Stimulated activated CD4-positive, alpha-beta T cell treated with anti-CD3 and anti-CD28 coated beads, Interleukin-12 subunit alpha, Interleukin-12 subunit beta, amount 100 ng/mL, for 24 hours (primary cell): ENCODE measurements around the gene NBL1.

Source experiments
- DNase-seq, 2 experiments: peaks; one replicate each; pipeline ENCODE4 v3.0.0-alpha.2; 2020; ENCODE audit warnings: low read depth in 2 of 2

NBL1 gene

DNA sequence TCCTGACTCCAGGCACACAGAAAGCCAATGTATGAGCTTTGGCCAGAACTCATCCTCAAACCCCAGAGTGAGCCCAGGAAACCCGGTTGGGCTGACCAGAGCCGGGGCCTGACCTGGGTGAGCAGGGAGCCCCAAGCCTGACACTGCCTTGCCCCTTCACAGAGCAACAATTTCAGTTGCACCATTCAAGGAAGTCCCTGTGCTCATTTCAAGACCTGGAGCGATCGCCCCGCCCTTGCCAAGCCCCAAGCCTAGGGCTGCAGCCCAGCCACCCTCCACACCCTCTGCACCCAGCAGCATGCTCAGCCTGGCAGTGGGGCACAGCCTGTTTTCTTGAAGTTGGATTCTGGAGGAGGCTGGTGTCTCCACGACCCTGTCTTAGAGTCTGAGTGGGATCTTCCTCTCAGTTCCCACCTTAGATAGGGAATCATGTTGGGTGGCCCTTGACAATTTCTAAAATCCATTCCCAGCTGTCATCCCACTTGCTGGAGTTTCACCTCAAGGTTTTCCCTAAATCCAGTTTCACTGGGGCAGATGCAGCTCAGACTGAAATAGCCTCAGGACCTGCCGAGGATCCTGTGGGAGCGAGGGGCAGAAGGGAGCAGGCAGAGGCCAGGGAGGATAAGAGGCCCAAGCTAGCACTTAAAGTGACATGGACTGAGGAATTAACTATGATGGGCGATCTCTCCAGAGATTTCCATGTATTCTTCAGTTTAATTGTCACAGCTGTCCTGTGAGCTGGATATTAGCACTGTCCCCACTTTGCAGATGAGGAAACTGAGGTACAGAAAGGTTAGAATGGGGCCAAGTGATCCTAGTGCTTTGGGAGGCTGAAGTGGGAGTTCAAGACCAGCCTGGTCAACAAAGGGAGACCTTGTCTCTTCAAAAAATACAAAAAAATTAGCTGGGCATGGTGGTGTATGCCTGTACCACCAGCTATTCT is 2.5 kb downstream of the NBL1 start:
- no peak for DNase-seq

DNA sequence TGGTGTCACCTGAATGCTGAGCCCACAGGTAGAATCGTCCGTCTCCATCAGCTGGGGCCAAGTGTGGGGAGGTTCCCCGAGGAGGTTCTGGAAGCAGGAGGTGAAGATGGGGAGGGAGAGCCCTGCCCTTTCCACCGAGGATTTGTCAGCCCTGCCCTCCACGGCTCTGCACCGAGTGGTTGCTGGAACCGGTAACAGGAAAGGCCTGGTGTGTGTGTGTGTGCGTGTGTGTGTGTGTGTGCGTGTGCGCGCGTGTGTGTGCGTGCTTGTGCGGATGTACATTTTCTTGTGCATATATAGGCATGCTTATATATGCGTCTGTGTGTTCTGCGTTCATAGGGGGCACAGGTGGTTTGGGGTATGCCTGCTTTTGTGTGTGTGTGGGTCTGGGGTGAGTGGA is 3.5 kb downstream of the NBL1 start:
- no peak for DNase-seq

DNA sequence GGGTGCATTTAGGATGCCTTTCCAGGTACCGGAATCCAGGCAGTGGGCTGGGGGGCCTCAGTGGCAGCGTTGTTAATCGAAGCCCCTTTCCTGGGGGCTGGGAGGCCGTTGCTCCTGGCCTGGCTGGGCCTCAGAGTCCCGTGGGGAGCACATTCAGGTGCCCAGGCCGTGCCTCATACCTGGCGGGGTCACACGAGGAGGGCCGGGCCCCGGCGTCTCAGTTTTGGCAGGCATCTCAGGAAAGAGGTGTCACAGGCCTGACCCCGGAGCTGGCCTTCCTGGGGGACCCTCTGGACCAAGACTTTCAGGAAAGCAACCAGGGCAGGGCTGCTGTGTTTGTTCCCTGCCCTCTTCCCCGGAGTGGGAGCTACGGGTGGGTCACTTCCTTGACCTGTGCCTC is 4.1 kb downstream of the NBL1 start:
- DNase-seq = no peak

DNA sequence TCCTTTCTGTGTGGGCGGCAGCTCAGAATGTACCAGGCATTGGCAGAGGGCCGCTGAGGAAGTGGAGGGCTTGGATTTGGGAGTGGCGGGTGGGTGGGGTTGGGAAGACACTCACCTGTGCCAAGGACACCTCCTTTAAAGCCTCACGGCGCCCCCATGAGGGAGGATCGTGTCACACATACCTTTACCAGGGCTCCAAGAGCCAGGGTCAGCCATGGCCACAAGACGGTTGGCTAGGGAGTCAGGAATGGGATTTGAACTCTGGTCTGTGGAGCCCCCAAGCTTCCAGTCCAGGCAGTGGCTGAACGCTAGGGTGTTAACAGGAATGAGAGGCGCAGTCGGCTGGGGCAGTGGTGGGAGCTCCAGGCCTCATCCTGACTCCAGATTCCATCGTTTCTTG is 4.6 kb downstream of the NBL1 start:
- no peak for DNase-seq

DNA sequence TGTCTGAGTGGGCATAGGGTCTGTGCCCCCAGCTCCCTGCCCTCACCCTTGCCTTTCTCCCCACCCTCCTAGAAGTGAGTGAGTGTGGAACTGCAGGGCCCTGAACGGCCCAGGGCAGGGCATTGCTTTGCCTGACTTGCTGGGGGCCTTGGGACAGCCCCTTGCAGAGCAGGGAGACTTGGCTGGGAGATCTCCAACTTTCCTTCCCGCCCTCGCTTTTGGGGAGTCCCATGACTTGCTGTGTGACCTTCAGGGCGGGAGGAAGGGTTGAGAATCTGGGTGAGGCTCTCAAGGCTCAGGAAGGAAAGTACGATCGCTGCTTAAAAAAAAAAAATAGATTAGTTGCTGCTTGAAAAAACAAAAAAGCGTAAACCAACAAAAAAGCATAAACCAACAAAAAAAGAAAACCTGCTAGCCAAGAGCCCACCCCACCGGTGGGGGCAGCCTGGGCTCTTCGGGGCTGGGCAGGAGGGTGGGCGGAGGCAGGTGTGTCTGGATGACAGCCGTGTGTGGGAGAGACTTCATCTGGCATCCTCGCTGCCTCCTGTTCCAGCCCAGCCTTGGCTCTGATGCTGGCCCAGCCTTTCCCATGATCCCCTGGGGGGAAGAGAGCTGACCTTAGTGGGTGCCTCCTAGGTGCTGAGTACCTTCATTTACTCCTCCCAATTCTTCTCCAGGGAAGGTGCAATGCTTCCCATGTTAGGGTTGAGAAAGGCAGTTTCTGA is 6.5 kb downstream of the NBL1 start:
- DNase-seq = no peak

DNA sequence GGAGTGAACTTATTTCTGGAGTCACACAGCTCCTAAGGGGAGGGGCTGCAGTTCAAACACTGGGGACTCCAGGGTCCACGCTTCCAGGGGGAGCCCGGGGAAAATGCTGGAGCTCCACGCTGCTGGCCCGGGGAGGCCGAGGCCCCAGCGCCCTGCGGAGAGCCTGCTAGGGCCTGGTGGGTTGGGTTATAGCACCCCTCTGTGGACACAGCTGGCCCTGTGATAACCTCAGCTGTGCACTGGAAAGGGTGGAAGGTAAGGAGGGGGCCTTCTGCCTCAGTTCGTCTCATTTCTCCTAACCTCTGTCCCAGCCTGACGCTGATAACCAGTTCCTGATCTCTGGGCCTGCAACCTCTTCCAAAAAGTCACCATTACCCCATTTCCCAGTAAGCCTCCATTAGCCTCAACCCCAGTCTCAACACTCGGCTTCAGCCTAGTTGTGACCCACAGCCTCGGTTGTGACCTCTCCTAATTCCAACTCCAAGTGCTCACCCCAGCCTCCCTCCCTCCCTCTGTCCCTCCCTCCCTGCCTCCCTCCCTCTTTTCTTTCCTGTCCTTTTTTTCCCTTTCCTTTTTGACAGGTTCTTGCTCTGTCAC is 7.1 kb downstream of the NBL1 start:
- DNase-seq = no peak

DNA sequence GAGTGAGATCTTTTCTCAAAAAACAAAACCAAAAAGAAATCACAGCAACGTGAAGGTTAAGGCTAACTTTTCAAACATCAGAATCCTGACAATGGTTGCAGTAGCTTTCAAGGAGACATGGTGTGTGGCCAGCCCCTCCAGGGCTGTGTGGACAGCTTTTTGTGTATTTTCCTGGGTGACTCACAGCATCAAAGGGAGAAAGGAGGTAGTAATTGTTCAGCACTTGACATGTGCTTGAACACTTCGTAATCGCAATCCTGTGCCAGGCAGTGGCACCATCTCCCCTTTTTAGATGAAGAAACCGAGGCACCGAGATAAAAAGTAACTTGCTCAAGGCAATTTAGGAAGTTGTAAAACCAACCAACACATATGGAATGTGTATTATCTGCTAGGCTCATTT is 10.3 kb downstream of the NBL1 start:
- DNase-seq = no peak

DNA sequence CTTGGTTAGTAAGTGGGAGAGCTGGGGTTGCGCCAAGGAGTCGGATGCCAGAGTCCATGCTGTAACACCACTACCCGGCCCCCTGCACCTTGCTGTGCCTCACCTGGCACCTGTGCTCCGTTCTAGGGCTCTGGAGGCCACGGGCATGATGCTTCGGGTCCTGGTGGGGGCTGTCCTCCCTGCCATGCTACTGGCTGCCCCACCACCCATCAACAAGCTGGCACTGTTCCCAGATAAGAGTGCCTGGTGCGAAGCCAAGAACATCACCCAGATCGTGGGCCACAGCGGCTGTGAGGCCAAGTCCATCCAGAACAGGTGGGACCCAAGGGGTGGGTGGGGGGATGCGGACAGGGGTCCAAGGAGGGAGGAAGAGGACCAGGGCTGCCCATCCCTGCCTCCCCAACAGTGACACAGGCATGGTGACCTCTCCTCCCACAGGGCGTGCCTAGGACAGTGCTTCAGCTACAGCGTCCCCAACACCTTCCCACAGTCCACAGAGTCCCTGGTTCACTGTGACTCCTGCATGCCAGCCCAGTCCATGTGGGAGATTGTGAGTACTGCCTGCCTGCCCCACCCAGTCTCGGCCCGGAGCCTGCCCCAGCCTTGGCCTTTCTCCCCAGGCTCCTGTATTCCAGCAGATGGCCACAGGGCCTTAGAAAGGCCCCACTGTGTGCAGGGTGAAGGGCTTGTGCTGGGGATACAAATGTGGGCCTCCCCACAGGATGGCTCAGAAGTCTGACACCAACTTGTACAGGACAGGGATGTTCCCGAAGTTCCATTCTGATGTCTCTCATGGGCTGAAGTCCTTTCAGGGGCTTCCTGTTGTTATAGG is 11.0 kb downstream of the NBL1 start:
- no peak for DNase-seq

DNA sequence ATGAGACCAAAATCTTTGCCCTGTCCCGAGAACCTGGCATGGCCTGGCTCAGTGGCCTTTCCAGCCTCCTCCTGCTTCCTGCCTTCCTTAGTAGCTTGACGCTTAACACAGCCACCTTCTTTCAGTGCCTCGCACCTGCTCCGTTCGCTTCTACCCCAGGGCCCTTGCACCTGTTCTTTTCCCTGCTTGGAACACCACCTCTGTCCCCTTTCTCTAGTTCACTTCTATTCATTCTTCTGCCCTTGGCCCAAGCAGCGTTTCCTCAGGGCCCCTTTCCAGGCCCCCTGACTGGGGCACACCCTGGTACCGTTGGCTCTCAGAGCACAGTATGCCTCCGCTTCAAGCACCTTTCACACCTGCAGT is 11.6 kb downstream of the NBL1 start:
- no peak for DNase-seq

DNA sequence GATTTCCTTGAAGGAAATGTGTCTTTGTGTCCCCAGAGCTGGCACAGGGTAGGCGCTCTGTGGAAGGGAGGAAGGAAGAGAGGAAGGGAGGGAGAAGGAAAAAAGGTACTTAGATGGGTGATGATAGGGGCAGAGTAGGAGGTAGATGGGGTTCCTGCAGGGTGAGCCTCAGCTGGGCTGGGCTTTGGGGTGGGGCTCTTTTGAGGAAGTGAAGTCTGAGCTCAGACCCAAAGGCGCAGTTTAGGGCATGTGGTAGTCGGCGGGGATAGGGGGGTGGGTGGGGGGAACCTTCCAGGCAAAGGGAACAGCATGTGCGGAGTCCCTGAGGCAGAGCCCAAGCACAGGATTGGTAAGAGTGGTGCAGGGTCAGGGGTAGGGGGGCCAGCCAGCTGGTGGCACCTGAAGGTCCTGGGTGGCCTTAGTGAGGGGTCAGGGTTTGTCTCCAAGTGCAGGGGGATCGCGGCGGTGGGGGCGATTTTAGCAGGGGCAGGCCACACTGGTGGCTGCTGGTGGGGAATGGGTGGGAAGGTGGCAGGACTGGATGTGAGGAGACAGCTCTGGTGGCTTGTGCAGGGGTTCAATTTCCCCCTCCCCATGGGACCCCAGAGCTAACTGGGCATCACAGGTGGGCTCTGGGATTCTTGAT is 12.1 kb downstream of the NBL1 start:
- DNase-seq = no peak

DNA sequence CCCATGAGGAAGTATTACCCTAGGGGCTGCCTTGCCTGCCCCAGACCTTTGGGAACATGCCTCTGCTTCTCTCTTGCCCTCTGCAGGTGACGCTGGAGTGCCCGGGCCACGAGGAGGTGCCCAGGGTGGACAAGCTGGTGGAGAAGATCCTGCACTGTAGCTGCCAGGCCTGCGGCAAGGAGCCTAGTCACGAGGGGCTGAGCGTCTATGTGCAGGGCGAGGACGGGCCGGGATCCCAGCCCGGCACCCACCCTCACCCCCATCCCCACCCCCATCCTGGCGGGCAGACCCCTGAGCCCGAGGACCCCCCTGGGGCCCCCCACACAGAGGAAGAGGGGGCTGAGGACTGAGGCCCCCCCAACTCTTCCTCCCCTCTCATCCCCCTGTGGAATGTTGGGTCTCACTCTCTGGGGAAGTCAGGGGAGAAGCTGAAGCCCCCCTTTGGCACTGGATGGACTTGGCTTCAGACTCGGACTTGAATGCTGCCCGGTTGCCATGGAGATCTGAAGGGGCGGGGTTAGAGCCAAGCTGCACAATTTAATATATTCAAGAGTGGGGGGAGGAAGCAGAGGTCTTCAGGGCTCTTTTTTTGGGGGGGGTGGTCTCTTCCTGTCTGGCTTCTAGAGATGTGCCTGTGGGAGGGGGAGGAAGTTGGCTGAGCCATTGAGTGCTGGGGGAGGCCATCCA is 12.8 kb downstream of the NBL1 start:
- DNase-seq = no peak

DNA sequence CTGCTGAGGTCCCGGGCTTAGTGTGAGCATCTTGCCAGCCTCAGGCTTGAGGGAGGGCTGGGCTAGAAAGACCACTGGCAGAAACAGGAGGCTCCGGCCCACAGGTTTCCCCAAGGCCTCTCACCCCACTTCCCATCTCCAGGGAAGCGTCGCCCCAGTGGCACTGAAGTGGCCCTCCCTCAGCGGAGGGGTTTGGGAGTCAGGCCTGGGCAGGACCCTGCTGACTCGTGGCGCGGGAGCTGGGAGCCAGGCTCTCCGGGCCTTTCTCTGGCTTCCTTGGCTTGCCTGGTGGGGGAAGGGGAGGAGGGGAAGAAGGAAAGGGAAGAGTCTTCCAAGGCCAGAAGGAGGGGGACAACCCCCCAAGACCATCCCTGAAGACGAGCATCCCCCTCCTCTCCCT is 13.4 kb downstream of the NBL1 start:
- DNase-seq = no peak

DNA sequence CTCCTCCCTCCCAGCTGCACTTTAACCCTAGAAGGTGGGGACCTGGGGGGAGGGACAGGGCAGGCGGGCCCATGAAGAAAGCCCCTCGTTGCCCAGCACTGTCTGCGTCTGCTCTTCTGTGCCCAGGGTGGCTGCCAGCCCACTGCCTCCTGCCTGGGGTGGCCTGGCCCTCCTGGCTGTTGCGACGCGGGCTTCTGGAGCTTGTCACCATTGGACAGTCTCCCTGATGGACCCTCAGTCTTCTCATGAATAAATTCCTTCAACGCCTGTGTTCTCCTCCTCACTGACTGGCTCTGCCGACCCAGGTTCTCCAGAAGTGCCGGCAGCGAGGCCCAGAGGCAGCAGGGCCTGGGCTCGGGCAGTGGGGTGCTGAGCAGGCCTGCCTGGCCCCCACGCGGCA is 14.1 kb downstream of the NBL1 start:
- DNase-seq = no peak

DNA sequence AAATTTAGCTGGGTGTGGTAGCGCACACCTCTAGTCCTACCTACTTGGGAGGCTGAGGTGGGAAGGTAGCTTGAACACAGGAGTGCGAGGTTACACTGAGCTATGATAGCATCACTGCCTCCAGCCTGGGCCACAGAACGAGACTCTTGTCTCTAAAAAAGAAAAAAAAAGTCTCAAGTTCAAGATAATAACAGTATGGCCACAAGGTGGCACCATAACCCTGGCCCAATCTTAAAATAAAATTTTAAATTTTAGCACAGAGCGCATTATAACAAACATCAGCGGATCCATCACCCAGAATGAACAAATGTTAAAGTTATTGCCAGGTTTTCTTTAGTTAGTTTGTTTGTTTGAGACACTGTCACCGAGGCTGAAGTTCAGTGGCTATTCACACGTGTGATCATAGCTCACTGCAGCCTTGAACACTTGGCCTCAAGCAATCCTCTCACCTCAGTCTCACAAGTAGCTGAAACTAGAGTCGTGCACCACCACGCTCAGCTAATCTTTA is 17.7 kb downstream of the NBL1 start:
- no peak for DNase-seq

DNA sequence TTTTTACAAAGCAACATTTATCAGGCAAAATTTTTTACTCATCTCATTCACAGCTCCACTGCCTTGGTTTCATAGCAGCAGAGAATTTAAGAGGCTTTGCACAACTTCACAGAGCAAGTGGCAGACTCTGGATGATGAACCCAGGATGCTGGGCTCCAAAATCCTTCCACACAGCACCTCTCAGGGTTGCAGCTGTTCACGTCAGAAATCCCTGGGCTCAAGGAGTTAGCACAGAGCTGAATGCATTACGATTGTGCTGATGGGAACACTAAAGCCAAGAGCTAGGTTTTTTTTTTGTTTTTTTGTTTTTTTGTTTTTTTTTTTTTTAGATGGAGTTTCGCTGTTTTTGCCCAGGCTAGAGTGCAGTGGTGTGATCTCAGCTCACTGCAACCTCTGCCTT is 18.2 kb downstream of the NBL1 start:
- no peak for DNase-seq

DNA sequence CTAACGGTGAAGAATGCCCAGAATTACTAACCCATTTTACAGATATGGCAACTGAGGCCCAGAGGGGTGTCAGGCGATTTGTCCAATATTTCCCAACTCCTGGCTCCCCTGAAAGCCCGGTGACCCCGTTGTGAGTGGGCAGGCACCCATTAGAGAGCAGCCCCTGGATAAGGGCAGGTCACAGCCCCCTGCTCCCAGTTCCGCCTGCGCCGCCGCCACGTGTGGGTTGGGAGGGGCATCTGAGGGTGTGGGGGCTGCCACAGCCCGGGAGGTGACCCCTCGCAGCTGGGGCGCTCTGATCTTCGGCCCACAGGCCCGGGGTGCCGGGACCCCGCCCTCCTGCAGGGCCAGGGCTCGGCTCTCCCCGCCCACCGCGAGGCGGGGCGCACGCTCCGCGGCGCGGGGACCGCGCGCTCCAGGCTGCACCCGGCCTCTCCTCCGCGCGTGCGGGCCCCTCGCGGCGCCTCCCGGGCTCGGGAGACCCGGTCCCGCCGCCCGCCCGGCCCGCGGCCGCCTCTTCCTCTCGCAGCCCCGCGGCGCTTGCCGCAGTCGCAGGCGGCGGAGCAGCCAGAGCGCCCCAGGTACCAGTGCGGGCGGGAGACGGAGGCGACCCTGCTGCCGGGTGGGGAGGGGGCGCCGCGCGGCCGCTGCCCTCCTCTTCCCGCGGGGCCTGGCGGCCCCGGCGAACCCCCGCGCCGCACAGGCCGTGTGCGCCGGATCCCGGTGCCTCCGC is 20.5 kb downstream of the NBL1 start, which contains the start of gene HTR6:
Gene HTR6, plus strand, starts transcription at position 423 of the 733 bp plus-strand sequence. CDS start 879 bp downstream, outside the sequence.
- no peak for DNase-seq

DNA sequence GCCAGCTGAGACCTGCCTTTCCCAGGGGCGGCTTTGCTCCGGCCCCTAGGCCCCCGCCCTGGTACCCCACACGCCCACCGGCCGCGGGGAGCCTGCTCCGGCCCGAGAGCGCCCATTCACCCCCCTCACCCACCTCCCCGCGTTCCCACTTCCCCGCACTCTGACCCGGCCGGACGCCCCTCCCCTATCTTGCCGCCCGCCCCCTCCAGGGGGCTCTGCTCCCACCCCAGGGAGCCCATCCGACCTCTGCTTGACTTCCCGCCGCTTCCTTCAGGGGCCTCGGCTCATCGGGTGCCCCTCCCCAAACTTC is 21.0 kb downstream of the NBL1 start:
- DNase-seq = no peak

DNA sequence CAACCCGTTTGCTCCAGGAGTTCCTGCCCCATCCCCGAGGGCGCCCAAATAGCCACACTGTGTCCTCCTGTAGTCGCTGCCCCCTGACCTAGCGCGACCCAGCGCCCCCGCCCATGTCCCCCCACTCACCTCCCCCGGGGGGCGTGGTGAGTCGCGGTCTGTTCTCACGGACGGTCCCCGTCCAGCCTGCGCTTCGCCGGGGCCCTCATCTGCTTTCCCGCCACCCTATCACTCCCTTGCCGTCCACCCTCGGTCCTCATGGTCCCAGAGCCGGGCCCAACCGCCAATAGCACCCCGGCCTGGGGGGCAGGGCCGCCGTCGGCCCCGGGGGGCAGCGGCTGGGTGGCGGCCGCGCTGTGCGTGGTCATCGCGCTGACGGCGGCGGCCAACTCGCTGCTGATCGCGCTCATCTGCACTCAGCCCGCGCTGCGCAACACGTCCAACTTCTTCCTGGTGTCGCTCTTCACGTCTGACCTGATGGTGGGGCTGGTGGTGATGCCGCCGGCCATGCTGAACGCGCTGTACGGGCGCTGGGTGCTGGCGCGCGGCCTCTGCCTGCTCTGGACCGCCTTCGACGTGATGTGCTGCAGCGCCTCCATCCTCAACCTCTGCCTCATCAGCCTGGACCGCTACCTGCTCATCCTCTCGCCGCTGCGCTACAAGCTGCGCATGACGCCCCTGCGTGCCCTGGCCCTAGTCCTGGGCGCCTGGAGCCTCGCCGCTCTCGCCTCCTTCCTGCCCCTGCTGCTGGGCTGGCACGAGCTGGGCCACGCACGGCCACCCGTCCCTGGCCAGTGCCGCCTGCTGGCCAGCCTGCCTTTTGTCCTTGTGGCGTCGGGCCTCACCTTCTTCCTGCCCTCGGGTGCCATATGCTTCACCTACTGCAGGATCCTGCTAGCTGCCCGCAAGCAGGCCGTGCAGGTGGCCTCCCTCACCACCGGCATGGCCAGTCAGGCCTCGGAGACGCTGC is 21.7 kb downstream of the NBL1 start:
- DNase-seq = no peak

DNA sequence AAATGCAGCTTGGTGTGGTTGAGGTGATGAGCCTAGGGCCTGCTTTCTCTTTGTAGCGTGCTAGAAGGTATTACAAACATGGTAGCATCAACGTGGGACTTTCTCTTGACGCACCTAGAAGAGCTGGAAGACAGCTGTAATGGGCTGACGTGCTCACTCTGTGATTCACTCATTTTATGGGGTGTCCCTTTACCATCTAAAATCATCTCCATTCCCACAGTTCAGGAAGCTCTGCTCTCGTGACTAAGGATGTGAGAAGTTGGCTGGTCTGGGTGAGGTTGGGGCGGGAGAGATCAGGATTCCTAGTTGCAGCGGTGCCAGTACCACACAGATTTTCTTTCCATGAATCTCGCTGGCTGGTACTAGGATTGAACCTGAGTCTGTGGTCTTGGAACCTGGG is 24.8 kb downstream of the NBL1 start:
- no peak for DNase-seq
